CD4-positive, alpha-beta T cell treated with Interleukin-15 for 1 hour (primary cell): ENCODE measurements around the gene UBAP2L.
A peak's percentile ranks its signal among the peaks of the same experiment; 100 is the strongest.

ENCODE experiments used
- DNase-seq: peaks from one replicate; pipeline ENCODE4 v3.0.0-alpha.2; 2020

The UBAP2L gene, protein sequence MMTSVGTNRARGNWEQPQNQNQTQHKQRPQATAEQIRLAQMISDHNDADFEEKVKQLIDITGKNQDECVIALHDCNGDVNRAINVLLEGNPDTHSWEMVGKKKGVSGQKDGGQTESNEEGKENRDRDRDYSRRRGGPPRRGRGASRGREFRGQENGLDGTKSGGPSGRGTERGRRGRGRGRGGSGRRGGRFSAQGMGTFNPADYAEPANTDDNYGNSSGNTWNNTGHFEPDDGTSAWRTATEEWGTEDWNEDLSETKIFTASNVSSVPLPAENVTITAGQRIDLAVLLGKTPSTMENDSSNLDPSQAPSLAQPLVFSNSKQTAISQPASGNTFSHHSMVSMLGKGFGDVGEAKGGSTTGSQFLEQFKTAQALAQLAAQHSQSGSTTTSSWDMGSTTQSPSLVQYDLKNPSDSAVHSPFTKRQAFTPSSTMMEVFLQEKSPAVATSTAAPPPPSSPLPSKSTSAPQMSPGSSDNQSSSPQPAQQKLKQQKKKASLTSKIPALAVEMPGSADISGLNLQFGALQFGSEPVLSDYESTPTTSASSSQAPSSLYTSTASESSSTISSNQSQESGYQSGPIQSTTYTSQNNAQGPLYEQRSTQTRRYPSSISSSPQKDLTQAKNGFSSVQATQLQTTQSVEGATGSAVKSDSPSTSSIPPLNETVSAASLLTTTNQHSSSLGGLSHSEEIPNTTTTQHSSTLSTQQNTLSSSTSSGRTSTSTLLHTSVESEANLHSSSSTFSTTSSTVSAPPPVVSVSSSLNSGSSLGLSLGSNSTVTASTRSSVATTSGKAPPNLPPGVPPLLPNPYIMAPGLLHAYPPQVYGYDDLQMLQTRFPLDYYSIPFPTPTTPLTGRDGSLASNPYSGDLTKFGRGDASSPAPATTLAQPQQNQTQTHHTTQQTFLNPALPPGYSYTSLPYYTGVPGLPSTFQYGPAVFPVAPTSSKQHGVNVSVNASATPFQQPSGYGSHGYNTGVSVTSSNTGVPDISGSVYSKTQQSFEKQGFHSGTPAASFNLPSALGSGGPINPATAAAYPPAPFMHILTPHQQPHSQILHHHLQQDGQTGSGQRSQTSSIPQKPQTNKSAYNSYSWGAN

DNA sequence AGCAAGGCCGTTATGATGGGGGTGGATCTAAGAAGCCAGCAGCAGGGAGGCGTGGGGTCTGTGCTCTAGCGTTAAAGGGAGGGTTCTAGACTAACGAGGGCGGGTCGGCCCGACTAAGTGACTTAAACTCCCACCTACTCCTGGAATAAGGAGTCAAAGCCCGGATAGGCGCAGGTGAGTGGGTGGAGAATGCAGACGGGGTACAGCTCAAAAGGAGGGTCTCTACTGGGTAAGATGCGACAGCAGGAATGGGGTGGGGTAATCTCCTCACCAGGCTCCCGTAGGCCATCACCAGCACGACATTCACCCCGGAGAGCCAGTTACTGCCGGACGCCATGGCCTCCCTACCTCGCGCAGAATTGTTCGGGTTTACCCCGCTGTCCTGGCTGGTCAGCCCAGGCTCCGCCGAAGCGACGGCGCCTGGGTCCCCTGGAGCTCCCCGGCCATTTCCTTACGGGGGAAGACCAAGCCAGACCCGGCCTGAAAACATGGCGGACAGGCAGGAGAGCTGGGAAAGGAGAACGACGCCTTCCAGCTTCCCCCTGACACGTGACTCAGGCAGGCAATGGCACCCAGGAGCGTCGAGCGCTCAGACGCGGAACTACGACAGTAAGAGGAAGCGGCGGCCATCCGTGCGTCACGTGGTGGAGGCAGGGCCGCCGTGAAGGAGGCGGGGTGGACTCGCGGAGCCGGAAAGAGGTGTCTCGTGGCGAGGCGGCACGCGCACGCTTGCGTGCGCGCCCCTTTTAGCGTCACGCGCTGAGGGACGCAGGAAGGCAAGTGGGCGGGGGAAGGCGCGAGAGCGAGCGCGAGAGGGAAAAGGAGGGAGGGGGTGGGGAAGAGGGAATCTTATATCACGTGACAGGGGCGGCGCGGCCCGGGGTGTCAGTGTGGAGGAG, at the start of gene UBAP2L:
UBAP2L (plus strand) TSS at position 885 of the 899 bp plus-strand sequence. CDS start 4,169 bp downstream, outside the sequence.
- DNase-seq: peak; percentile 99

DNA sequence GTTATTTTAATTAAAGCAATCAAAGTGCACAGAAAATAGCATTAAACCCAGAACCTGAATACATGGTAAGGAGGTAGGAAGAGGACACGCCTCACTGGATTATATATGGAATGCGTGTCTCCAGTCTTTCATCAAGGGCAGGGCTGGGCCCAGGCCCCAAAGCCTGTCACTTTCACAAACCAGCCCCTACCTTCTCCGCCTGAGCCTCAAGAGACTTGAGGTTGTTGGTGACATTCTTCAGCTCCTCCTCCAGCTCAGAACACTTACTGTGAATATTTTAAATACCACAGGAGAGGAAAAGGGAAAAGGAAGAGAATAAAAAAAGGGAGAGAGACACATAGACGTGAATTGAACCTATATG, 49.6 kb upstream of the UBAP2L start:
- no peak for DNase-seq

DNA sequence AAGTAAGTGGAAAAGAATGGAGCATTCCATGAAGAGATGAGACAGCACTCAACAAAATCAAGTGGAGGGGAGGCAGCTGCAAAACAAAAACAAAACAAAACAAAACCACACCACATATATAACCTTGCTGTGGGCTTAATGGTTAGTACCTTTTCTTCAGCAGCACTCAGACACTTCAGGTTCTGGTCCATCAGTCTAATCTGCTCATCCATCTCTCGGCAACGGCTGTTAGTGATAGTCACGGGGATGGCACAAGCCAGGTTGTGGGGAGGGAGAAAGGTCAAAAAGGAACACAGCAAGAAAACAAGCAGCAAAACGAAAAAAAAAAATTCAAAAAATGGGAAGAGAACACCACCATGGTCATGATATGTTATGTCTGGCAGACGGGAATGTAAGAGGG, 48.9 kb upstream of the UBAP2L start:
- DNase-seq: no peak

DNA sequence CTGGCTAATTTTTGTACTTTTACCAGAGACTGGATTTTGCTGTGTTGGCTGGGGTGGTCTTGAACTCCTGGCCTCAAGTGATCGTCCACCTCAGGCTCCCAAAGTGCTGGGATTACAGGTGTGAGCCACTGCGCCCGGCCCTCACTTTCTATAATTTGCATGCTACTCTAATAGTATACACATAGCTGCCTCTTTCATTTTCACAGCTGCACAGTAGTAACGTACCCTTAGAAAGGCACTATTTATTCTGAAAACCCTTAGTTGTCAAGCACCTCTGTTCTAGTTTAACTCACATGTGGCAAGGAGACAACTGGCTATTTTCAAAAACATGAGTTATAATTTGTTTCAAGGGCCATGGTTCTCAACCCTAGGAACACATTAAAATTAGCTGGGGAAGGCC, 46.1 kb upstream of the UBAP2L start:
- no peak for DNase-seq

DNA sequence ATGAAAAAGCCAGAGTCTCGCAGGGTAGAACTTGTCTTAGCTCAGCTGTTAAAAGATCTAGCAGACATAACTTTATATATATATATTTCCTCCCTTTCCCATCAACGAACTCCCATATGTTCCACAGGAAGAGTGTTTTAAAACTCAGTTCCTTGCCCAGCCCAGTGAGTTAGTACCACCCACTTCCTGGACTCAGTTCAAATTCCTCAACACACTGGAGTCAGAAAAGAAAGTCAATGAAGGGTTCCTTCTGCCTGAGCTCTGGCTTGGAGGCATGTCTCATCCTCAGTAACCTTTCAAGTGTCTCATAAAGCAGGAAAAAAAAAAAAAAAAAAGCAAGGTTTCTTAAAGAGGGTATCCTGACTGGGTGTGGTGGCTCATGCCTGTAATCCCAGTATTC, 44.4 kb upstream of the UBAP2L start:
- no peak for DNase-seq

DNA sequence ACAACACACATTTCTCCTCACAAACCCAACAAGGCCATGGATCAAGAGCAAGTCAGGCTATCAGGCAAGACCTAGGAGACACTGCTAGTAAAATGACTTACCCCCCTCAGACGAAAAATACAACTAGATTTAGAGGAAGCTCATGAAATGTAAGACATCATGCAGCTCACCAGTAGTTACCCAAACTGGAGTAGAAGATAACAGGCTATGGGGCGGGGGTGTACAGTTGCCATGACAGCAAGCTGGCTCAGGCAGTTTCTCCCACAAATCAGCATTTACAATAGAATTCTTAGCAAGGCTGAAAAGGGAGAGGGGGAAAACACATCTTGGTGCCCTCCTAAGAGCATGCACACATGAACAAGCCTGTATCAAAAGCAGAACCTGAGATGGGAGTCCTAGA, 42.7 kb upstream of the UBAP2L start:
- DNase-seq: no peak

DNA sequence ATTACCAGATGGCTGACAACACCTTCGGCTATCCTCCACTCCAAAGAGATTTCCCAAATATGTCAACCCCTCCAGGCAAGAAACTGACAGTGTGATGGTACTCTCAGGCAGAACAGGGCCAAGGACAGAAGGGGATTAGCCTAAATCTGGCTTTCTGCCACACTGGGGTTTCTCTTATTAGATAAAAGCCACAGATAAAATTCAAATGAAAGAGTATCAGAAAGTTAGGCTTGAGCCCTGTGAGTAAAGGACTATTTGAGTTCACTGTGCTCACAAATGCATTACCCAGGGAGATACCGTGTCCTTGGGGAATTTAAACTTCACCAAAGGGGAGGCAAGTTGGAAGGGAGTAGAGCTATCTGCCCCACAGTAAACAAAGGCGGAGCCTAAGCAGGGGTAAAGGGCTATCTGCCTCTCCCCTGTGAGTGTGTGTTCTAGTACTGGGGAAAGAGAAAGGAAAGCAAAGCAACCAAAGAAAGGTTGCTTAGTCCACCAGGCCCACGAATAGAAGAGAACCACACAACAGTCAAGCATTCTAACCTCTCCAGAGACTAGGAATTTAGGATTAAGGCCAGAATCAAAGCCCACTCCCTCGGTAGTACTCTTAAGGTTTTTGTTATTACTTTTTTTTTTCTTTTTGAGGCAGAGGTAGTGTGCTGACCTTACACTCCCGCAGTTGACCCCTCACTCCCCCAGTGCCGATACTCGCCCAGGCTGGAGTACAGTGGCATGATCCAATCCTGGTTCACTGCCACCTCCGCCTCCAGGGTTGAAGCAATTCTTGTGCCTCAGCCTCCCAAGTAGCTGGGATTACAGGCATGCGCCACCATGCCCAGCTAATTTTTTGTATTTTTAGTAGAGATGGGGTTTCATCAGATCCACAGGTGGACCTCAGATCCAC, 41.6 kb upstream of the UBAP2L start:
- no peak for DNase-seq

DNA sequence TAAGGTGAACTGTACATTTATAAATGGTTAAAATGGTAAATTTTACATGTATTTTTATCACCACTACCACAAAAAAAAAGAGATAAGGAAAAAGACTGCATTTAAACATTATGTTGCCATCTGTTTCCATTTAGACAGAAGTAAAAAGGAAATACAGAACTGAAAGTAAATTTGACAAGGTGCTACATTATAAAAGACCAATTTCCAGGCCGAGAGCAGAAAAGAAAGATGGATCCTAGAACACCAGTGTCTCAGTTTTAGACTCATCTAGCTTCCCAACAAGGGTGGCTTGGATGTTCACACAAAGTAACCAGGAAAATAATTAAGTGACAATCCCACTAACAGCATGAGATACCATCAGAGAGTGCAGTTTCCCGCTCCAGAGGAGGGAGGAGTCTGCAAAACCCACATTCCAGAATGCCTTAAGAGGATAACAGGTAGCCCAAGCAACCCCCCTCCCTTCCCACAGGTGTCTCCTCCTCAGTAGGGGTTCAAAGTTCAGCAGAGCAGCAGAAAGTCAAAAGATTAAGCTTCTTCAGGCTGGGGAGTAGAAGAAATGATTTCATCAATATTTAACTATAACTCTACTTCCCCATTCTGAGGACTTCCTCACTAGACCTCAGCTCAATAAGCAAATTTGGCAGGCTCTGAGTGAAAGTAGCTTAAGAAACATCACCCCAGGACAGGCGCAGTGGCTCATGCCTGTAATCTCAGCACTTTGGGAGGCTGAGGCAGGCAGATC, 40.6 kb upstream of the UBAP2L start:
- DNase-seq: peak; percentile 54

DNA sequence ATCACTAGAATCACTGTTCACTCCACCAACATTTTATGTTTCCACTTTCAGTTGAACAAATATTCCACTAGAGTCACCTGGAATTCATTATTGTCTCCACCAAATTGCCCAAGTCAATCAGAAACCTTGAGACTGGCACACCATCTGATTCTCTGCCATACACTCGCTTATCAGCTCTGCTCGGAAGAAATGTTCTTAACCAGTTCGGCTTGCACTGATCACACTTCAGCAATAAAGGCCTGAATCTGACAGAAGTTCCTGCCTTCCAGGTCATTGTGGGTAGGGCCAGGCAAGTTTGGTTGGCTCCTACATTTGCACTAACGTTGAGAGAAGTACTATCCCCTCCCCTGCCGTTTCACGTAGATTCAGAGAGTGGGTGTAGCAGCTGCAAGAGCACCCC, 38.8 kb upstream of the UBAP2L start:
- no peak for DNase-seq

DNA sequence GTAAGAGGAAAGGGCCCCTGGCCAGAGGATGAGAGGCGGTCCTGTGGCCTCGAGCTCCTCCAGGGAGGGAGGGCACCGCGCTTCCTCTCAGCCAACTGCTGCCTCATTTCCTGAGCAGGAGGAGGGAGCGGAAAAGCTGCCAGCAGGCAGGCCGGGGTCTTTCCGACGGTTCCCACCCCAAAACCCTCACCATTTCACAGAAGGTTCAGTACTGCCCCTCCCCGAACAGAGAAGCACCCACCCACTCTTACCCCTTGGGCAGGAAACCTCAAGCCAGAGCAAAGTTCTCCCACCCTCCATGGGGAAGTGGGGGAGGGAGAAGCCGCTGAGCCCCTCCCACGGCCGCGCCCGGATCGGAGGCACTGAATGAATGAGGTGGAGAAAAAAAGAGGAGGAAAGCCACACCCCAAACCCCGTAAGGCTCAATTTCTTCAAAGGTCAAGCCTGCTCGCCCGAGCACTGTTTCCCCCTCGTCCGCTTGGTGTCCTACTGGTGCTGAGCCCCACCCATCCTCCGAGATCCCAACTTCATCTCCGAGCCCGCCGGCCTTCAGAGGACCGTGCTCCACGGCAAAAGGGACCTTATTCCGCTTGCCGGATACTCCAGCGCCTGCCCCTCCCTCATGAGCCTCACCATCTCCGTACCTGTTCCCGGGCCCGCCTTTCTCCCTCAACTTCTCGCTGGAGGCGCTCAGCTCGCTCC, 38.3 kb upstream of the UBAP2L start:
- peak; percentile 83 for DNase-seq

DNA sequence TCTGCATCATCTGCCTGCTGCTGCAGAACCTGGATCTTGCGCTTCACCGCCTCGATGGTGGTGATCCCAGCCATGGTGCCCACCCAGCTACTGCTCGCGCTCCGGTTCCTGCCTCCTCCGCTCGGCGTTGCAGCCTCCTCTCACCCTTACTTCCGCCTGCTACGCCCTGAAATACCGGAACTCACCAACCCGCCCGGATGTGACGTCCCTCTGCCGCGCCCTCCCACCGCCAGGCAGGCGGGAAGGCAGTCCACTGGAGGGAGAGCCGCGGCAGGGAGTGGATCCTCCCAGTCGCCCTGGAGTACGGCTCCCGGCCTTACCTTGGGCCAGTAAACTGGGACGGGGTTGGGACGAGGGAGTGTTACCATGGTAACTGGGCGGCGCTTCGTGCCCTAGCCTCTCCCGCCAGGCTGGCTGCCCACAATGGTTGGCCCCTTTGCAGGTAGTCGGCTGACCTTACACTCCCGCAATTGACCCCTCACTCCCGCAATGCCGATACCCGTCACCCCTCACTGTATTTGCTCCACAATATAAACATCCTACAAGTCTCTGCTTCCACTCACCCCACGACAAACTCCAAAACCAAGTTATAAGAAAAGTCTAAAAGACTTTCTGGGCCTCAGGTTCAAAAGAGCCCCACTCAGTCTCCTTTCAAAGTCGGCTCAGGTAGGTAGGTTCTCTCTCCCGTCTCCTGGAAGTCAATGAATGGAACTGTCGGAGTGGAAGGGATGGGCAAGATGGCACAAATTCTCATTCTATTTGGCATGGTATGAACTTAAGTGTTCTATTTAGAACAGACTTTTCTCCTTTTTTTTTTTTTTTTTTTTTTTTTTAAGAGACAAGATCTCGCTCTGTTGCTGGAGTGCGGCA, 37.5 kb upstream of the UBAP2L start:
- DNase-seq: peak; percentile 92

DNA sequence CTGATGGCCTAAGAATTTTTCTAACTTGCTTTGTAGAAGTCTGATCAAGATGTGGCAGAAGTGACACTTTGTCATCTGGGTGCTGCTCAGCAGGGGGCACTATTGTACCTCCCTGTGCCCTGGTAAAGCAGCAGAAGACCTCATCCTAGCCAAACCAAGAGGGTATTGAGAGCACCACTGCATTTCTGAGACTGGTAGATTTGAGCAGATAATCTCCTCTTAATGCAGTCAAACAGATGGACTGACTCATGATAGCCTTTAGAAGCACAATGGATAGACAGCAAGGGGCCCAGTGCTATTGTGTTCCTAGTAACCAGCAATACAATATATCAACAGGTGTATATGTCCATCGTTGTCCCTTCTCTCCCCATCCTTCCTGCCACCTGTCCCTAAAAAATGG, 34.6 kb upstream of the UBAP2L start:
- peak; percentile 63 for DNase-seq

DNA sequence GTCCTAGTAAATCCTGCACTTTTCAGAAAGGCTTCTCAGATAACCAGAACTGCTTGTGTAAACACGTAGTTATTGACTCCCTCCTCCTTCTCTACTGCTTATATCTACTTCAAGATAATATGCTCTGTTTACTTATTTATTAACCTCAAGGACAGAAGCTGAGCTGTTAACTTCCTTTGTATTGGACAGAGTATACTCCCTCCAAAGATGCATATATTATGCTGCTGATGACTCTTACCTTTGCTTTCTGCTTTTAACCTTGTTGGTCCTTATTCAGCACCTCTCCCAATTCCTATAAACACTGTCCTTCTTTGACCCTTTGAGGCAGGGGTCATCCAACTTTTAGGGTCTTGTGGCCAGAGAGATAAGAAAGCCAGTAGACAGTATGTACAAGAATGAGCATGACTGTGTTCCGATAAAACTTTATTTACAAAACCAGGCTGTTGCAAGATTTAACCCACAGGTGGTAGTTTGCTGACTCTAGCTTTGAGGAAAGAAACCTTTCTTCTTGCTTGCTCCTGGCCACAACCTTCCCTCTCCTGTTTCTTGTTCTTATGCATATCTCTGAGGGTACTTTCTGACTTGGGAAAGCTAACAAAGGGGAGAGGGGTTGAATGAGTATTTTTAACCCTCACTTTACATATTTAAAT, 33.8 kb upstream of the UBAP2L start:
- DNase-seq: no peak

DNA sequence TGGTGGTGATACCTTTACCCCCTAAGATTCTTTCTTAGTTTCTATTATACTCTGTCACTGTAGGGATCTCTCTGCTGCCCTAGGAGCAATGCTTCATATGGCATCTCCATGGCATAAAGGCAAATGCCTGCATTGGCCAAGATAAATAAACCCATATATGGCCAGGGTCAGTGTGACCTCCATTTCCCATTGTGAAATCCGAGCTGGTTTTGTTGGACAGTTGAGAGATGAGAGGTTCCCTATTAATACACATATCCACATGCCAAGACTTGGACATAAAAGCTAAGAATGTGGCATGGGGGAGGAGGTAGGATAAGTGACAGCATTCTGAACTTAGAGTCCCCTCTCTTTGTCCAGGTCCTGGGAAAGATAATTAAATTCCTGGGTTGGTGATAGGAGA, 30.2 kb upstream of the UBAP2L start:
- no peak for DNase-seq

DNA sequence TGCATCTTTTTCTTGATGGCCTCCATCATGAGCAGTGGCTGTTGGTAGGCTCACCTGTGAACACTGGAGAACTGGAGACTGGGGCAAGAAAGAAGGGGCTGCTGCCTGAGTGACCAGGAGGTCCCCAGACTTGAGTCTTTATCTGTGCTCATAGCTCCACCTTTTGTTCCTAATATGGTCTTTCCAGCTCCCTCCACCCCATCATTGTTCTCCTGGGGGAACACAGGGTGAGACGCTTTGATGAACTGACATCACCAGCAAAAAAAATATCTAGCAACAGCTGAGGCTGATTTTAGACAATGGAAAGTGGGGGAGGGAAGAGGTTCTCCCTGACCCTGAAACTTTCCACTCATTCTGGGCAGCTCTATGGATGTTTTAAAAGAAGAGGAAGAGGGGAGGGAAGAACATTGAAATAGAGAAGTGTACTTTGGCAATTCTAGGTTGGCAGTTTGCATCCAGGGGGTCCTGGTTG, 28.7 kb upstream of the UBAP2L start, which contains the start of gene TPM3:
TPM3 (minus strand) TSS at position 111 of the 472 bp plus-strand sequence; CDS start at position 29, 82 bp downstream.
- no peak for DNase-seq

DNA sequence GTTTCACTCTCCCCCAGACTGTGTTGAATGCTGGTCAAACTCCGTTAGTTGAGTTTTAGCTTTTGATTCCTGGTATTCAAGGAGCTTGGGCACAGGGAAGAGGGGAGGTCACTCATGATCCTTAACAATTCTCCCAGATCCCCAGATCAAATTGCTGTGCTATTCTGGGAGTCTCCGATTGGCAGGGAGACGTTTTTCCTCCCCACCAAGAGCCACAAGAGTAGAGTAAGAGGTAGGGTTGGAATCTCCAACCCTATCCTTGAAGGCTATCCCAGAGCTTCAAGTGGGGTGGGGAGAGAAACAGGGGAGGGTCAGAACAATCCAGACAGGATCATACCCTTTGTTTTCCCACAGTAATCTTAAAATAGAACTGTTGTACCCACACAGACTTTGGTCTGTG, 28.3 kb upstream of the UBAP2L start:
- DNase-seq: no peak

DNA sequence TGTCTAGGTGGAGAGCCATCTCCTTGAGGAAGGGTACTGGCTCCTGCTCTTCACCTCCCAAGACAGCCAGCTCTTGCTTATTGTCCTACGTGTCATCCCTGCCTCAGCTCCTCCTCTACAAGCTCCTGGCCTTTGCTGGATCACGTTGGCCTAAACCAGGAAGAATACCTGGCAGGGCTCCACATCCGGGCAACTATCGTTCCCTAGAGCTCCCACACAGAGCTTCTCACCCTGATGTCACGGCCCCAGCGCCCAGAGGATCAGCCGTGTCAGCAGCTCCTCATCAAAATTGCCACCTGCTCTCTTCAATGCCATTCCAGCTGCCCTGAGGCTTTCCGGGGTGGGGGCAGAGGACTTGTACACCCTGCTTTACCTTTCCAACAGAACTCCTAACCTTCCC, 26.9 kb upstream of the UBAP2L start:
- no peak for DNase-seq
